Measurements from ENCODE around the gene GLG1. TPM values are rescaled to one million over a fixed set of nuclear protein-coding genes. Genes with fewer than 3 reads are reported as not detected.
"Not testable (repeated sequence)": the region's sequence is repeated elsewhere in the genome, so short reads cannot be mapped to it uniquely, and the experiment has no call there.

The GLG1 gene
- 70.4 TPM for polyA plus RNA-seq (2012; ENCODE audit: insufficient read depth, insufficient read length)

DNA sequence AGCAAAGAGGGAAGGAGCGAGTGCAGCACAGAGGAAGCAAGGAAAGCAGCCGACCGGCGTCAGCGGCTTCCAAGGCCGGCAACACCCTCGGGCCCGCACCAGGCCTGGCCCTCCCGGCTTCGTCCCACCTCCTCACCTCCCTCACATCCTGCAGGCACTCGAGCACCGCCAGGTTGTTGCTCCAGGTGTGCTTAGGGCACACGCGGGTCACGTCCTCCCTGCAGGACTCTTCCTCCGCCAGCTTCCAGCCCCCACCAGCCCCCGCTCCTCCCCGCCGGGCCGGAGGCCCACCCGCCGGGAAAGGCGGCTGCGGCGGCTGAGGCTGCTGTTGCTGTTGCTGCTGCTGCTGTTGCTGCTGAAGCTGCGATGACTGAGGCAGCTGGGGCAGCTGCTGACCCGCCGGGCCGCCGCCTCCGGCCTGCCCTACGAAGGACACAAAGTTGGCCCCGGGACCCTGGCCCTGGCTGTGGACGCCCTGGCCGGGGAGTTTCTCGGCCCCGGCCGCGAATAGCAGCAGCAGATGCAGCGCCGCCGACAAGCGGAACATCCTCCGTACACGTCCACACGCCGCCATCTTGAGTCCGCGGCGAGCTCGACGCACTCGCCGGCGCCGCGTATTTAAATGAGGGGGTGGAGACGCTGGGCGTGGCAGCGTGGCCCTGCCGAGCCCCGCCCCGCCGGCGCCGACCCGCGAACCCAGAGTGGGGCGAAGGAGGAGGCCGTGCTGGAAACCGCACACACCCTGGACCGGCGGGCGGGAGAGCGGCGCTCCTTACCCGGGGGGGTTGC is at the start of gene GLG1:
Gene GLG1 (minus strand): TSS at position 594 of the 789 bp plus-strand sequence. CDS start 20 bp downstream, at position 574.
- peak within 1 kb of the TSS; percentile 76 for H3K4me3 ChIP-seq (ENCODE audit: low read length)
- DNase-seq (ENCODE audit: low read depth, low spot score) = peak; percentile 88

DNA sequence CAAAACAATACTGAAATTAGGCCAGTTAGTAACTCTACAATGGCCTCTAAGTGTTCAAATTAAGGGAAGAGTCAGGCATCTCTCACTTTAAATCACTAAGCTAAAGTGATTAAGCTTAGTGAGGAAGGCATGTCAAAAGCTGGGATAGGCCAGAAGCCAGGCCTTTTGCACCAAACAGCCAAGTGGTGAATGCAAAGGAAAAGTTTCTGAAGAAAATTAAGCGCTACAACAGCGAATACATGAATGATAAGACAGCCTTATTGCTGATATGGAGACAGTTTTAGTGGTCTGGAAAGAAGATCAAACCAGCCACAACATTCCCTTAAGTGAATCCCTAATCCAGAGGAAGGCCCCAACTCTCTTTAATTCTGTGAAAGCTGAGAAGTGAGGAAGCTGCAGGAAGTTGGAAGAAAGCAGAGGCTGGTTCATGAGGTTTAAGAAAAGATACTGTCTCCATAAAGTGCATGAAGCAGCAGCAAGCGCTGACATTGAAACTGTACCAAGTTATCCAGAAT is 47.7 kb upstream of the GLG1 start:
- DNase-seq (ENCODE audit: low read depth, low spot score) = no peak
- no peak overlapping the region for H3K4me3 ChIP-seq (ENCODE audit: low read length)

GRCh38 chr16:74652883-74653282 is 46.0 kb upstream of the GLG1 start:
- H3K4me3 ChIP-seq (ENCODE audit: low read length); DNase-seq (ENCODE audit: low read depth, low spot score): not testable (repeated sequence)

DNA sequence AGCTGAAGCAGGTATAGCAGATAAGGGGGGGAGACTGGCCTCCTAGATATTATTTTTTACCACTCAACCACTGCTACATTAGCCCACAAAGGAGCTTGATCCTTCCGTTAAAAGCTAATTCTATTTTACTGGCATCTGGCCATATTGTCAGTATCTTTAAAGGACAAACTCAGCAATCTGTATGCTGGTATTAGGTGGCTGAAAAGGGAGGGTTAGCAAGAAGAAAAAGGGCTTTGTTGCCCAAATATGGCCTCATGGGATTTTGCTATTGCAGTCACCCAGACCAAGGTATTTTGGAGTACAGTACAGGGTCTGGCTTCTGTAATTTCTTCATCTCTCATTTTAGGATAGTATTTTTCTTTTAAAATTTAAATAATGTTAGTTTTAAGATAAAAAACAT is 45.3 kb upstream of the GLG1 start:
- H3K4me3 ChIP-seq (ENCODE audit: low read length) = no peak overlapping the region
- DNase-seq (ENCODE audit: low read depth, low spot score) = no peak

GRCh38 chr16:74651841-74652240 is 44.9 kb upstream of the GLG1 start:
- no peak overlapping the region for H3K4me3 ChIP-seq (ENCODE audit: low read length)
- no peak for DNase-seq (ENCODE audit: low read depth, low spot score)

DNA sequence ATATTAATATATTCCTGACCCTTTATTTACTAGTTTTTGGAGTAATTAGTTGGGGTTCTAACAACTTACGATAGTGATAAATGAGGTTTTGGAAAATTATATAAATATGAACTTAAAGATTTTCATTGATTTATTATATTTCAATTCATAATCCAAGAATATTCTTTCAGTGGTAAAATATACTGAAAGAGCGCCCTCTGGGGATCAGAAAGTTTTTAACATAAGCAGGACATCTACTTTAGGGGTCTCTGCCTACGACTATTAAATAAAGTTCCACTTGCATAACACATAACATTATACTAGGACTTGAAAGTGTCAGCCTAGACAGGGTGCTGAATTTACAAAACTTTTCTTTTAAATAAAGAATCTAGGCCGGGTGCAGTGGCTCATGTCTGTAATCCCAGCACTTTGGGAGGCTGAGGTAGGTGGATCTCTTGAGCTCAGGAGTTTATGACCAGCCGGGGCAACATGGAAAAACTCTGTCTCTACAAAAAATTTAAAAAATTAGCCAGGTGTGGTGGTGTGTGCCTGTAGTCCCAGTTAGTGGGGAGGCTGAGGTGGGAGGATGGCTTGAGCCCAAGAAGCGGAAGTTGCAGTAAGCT is 44.2 kb upstream of the GLG1 start:
- peak; percentile 19 for DNase-seq (ENCODE audit: low read depth, low spot score)

DNA sequence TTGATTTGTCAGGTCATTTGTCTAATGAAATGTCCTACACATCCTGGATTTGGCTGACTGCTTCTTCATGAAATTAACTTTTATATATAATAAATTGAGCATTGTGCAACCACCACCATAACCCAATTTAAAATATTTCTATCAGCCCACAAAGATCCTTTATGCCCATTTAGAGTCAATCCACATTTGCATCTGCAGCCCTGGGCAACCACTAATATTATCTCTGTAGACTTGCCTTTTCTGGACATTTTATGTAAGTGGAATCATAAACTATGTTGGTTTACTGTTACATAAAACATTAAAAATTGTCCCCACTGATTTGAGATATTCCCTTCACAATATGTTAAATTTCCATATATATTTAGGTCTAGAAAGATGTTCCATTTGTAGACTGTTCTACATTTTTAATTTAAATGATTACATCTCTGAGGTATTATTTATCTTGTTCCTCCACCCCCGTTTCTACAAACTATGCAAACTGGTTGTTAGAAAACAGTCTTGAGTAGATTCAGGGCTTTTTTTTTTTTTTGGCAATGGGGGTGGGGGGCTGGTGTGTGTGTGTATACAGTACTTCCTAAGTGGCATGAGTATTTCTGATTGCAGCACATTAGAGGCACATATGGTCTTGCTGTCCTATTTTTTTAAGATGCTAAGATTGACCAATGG is 43.1 kb upstream of the GLG1 start:
- DNase-seq (ENCODE audit: low read depth, low spot score) = no peak
- H3K4me3 ChIP-seq (ENCODE audit: low read length) = no peak overlapping the region

More for the DNA sequence above, 44.2 kb upstream of the GLG1 start:
- no peak overlapping the region for H3K4me3 ChIP-seq (ENCODE audit: low read length)

DNA sequence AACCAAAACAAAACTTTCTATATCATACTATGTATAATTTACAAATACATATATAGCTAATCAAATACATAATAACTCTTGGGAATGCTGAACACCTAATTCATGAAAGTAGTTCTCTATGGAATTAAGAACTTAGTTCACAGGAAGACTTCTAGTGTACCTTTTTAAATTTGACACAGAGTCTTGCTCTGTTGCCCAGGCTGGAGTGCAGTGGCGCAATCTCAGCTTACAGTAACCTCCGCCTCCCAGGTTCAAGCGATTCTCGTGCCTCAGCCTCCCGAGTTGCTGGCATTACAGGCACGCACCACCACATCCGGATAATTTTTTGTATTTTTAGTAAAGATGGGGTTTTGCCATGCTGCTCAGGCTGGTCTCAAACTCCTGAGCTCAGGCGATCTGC is 35.1 kb upstream of the GLG1 start:
- no peak overlapping the region for H3K4me3 ChIP-seq (ENCODE audit: low read length)
- no peak for DNase-seq (ENCODE audit: low read depth, low spot score)

DNA sequence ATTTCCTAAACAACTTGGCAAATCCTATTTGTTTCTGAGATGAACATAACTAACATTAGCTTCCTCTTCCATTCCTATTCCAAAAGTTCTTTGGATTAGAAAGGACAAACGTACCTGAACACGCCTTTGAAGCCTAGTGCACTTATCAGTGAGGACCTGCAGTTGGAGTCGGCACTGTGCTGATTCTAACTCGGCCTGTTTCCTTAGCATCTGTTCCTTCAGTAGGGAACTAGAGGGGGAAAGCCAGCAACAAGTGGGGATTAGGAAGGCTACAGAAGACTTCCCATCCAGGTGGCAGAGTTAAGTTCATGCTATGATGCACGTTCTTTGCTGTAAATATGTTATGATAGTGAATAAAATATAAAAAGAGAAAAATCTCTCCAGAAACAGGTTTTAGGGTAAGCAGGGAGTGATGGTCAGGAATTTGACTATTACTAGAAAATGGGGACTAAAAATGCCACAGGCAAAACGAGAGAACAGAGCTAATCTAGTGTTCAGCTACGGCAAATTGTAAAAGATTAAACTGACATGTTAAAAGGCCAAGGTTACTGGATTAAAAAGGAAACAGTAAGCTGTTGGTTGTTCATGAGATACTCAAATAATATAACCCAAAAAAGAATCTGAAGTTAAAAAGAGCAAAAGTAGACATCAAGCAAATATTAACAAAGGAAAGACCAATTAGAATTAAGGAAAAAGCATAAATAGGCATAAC is 31.0 kb upstream of the GLG1 start:
- DNase-seq (ENCODE audit: low read depth, low spot score) = no peak
- no peak overlapping the region for H3K4me3 ChIP-seq (ENCODE audit: low read length)

GRCh38 chr16:74635303-74635702 is 28.4 kb upstream of the GLG1 start:
- H3K4me3 ChIP-seq (ENCODE audit: low read length) = no peak overlapping the region
- DNase-seq (ENCODE audit: low read depth, low spot score) = no peak

- no peak for DNase-seq (ENCODE audit: low read depth, low spot score)
- H3K4me3 ChIP-seq (ENCODE audit: low read length) = no peak overlapping the region
Observed at GRCh38 chr16:74633686-74634085, 26.8 kb upstream of the GLG1 start.

DNA sequence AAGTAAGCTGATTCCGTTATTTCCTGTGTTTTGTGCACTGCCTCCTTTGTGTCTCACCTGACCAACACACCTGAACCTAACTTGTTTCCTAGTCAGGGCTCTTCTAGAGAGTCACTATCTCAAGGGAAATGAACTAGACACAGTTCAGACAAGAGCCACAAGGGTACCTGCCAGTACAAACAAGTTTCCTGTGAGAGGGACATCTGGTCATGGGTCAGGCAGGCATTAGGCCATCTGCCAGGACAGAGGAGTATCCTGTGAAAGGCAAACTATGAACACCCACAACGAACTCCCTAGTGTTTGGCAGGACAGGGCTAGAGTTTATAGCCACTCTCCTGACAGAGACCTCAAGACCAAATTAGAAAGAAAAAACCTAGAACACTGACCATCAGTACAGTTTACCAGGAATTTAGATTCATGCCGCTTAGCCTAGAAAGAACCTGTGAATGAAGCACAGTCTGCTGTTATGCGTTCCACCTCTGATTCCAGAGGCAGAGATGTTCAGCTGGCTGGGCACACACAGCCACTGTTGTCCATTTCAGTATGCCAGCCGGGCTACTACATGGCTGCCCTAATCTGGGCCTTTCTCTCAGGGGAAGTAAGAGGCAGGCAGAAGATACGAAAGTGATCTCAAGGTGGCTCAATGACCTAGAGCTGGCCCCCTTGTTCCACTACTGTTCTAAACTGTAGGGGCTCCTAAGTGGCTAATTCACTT is 20.7 kb upstream of the GLG1 start:
- no peak for DNase-seq (ENCODE audit: low read depth, low spot score)
- H3K4me3 ChIP-seq (ENCODE audit: low read length) = no peak overlapping the region

GRCh38 chr16:74626741-74627416 is 20.0 kb upstream of the GLG1 start:
- DNase-seq (ENCODE audit: low read depth, low spot score) = no peak
- no peak overlapping the region for H3K4me3 ChIP-seq (ENCODE audit: low read length)

DNA sequence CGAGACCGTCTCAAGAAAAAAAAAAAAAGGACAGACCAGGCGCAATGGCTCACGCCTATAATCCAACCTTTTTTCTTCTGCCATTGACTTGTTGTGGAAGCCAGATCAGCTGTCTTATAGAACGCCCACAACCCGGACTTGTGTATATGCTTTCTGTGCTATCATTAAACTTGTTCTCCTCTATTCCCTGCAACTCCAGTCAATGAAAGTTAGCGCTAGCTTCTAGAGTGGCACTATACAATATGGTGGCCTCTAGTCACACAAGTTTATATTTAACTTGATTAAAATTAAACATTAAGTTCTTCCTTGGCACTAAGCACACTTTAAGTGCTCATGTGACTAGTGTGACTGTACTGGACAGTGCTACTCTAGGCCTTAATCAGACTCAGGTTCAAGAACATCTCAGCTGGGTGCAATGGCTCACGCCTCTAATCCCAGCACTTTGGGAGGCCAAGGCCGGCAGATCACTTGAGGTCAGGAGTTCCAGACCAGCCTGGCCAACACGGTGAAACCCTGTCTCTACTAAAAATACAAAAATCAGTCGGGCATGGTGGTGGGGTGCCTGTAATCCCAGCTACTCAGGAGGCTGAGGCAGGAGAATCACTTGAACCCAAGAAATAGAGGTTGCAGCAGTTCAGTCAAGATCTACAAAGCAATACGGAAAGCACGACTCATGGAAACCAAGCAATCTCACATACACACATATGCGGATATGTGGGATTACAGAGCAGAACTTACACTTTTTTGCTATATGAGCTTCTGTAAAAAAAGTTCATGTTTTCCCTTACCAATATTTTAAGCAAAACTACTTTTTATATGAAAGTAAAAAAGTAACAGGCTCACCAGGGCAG is 18.8 kb upstream of the GLG1 start:
- H3K4me3 ChIP-seq (ENCODE audit: low read length) = no peak overlapping the region
- no peak for DNase-seq (ENCODE audit: low read depth, low spot score)

GRCh38 chr16:74623839-74624235 is 16.9 kb upstream of the GLG1 start:
- no peak for DNase-seq (ENCODE audit: low read depth, low spot score)
- H3K4me3 ChIP-seq (ENCODE audit: low read length) = no peak overlapping the region

DNA sequence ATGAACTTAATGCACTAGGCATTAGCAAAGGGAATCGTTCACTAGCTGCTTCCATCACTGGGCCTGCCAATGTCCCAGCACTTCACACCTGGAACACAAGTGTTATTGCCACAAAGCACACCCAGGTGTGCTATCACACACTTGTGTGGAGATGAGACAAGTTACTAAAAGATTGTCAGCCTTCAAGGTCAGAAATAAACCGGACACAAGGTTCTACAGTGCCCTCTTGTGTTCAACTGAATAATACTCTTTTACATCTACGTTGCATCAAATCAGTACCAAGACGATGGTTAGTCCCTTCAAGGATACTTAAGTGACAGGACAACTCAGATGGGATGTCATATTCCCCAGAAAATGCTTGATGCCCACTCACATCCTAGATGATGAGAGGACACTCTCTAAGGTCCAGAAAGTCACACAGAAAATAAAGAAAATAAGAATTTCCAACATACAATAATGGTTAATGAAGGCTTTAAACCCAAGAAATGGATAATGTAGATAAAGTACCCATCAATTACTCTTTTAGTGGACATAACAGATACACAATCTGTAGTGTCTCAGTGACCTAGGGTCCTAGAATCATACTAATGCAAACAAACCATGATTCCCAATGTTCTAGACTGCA is 16.4 kb upstream of the GLG1 start:
- no peak overlapping the region for H3K4me3 ChIP-seq (ENCODE audit: low read length)
- peak; percentile 39 for DNase-seq (ENCODE audit: low read depth, low spot score)

DNA sequence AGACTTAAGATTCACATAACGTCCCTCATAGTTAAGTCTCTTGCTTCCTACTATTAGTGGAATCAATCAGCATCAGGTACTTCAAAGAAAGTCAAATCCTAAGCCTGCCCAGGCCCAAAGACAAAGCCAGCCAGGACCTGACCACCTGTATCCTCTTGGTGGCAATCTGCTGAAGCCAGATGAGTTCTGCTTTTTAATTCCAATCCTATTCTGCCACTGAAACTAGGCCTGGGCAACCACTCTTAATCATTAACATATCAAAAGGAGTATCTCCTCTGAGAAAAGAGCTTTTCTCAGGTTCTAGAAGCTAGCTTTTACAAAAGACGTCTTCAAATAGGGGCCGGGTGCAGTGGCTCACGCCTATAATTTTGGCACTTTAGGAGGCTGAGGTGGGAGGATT is 15.1 kb upstream of the GLG1 start:
- no peak overlapping the region for H3K4me3 ChIP-seq (ENCODE audit: low read length)
- no peak for DNase-seq (ENCODE audit: low read depth, low spot score)
